HG03558 (cell line): Measurements from ENCODE around the gene LIMS1.
A peak's percentile ranks its signal among the peaks of the same experiment; 100 is the strongest.
"Not testable (repeated sequence)": the region's sequence is repeated elsewhere in the genome, so short reads cannot be mapped to it uniquely, and the experiment has no call there.

Experiments used
- ATAC-seq: cut with Tn5 transposase; IDR thresholded peaks from one replicate; pipeline ENCODE4 v1.9.1; 2021; ENCODE audit warnings: moderate number of reproducible peaks; ENCODE audit not compliant: unreplicated experiment; ENCODE audit errors: extremely low read depth

Gene LIMS1

GRCh38 chr2:108548208-108549003 lies 14.1 kb downstream of the LIMS1 start:
- no peak for ATAC-seq

- no peak for ATAC-seq
Observed at GRCh38 chr2:108552566-108552965, 18.3 kb downstream of the LIMS1 start.

GRCh38 chr2:108553209-108553919 lies 19.1 kb downstream of the LIMS1 start:
- no peak for ATAC-seq

GRCh38 chr2:108554528-108554927 lies 20.3 kb downstream of the LIMS1 start:
- no peak for ATAC-seq

- no peak for ATAC-seq
Observed at GRCh38 chr2:108555572-108555971, 21.3 kb downstream of the LIMS1 start.

- not testable (repeated sequence) for ATAC-seq
Observed at GRCh38 chr2:108556581-108556980, 22.3 kb downstream of the LIMS1 start.

- ATAC-seq, result no peak
Observed at GRCh38 chr2:108560241-108560811, 26.1 kb downstream of the LIMS1 start.

- no peak for ATAC-seq
Observed at GRCh38 chr2:108560895-108561530, 26.7 kb downstream of the LIMS1 start.

- ATAC-seq, result no peak
Observed at GRCh38 chr2:108562274-108562673, 28.0 kb downstream of the LIMS1 start.

GRCh38 chr2:108564510-108564909 lies 30.2 kb downstream of the LIMS1 start:
- ATAC-seq, result no peak

GRCh38 chr2:108565778-108566375 lies 31.6 kb downstream of the LIMS1 start:
- ATAC-seq, result no peak

GRCh38 chr2:108570416-108570815 lies 36.1 kb downstream of the LIMS1 start:
- ATAC-seq, result no peak

GRCh38 chr2:108571286-108571685 lies 37.0 kb downstream of the LIMS1 start:
- ATAC-seq, result no peak

GRCh38 chr2:108573061-108573460 lies 38.8 kb downstream of the LIMS1 start:
- no peak for ATAC-seq

GRCh38 chr2:108574332-108574731 lies 40.1 kb downstream of the LIMS1 start:
- ATAC-seq, result no peak

GRCh38 chr2:108575132-108575966 lies 41.1 kb downstream of the LIMS1 start:
- peak; percentile 89 for ATAC-seq

GRCh38 chr2:108577099-108577498 lies 42.8 kb downstream of the LIMS1 start:
- no peak for ATAC-seq

- no peak for ATAC-seq
Observed at GRCh38 chr2:108579623-108580022, 45.4 kb downstream of the LIMS1 start.

GRCh38 chr2:108580050-108580449 lies 45.8 kb downstream of the LIMS1 start:
- ATAC-seq, result no peak
